ENCODE measurements around the gene FAM131A. TPM values are rescaled to one million over a fixed set of nuclear protein-coding genes. Genes with fewer than 3 reads are reported as not detected.

The FAM131A gene
- total and polyA plus RNA-seq, 2 experiments from 2014 or later = 12.2 to 12.6 TPM

DNA sequence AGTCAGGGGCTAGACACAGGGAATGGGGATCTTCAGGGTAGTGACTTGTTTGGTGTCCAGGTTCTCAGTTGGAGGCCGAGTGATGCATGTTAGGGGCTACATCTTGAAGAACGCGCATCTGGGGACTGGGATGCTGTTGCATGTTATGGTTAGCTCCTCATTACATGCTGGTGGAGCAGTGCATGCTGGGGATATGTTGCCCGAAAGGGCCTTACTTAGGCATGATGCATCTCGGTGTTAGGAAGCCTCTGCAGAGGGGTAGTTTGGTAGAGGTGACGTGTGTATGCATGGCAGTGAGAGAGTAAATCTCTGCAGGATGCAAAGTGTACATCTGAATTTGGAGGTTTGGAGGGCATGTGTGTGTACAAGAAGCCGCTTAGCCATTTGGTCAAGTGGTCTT, 20.6 kb upstream of the FAM131A start:
- no peaks in the 10 kb centered on the region for H3K9me2 ChIP-seq (replicated peaks; ENCODE audit: insufficient read depth)
- WGBS (ENCODE audit: low lambda C conversion rate, missing lambda C conversion rate) = 86% methylated on average over 7 of the region's 7 CpGs
- no peak overlapping the region for H2AFZ ChIP-seq
- peak overlapping the region; percentile 98 for H3K4me2 ChIP-seq
- DNase-seq (ENCODE audit: low spot score) = no peak
- peaks cover 65% of the 10 kb centered on the region for H4K20me1 ChIP-seq (ENCODE audit: insufficient read depth, poor library complexity, severe bottlenecking)
- no peaks in the 10 kb centered on the region for H3K27me3 ChIP-seq
- peaks cover 65% of the 10 kb centered on the region for H3K79me2 ChIP-seq
- peaks cover 28% of the 10 kb centered on the region for H3K4me1 ChIP-seq (ENCODE audit: insufficient read depth)
- no peaks in the 10 kb centered on the region for H3K36me3 ChIP-seq (replicated peaks; ENCODE audit: insufficient read depth, low read depth)
- no peak for TF ChIP-seq EZH2phosphoT487 (IDR thresholded peaks at IDR 0.05; ENCODE audit: low read depth, severe bottlenecking, unreplicated experiment)
- no peak for TF ChIP-seq EZH2 (IDR thresholded peaks at IDR 0.05; ENCODE audit: borderline replicate concordance)
- TF ChIP-seq, protein P1, sequence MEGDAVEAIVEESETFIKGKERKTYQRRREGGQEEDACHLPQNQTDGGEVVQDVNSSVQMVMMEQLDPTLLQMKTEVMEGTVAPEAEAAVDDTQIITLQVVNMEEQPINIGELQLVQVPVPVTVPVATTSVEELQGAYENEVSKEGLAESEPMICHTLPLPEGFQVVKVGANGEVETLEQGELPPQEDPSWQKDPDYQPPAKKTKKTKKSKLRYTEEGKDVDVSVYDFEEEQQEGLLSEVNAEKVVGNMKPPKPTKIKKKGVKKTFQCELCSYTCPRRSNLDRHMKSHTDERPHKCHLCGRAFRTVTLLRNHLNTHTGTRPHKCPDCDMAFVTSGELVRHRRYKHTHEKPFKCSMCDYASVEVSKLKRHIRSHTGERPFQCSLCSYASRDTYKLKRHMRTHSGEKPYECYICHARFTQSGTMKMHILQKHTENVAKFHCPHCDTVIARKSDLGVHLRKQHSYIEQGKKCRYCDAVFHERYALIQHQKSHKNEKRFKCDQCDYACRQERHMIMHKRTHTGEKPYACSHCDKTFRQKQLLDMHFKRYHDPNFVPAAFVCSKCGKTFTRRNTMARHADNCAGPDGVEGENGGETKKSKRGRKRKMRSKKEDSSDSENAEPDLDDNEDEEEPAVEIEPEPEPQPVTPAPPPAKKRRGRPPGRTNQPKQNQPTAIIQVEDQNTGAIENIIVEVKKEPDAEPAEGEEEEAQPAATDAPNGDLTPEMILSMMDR (IDR thresholded peaks at IDR 0.05; ENCODE audit: poor library complexity) = no peak
- H3K4me3 ChIP-seq = peak overlapping the region; percentile 98
- no peak overlapping the region for H3K27ac ChIP-seq
- no peaks in the 10 kb centered on the region for H3K9me3 ChIP-seq (ENCODE audit: low read depth)

DNA sequence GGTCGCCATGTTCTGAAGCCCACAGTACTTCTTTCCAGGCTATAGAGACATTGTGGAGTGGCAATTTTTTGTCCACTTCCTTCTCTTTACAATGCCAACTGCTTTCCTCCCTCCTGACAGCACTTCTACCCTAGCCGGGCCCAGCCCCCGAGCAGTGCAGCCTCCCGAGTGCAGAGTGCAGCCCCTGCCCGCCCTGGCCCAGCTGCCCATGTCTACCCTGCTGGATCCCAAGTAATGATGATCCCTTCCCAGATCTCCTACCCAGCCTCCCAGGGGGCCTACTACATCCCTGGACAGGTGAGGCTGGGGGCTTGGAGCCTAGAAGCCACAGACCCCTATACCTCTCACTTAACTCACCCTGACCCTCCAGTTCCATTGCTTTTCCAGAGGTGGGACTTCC, 20.2 kb upstream of the FAM131A start:
- TF ChIP-seq EZH2phosphoT487 (IDR thresholded peaks at IDR 0.05; ENCODE audit: low read depth, severe bottlenecking, unreplicated experiment) = no peak
- TF ChIP-seq, protein P1 (IDR thresholded peaks at IDR 0.05; ENCODE audit: poor library complexity) = no peak
- TF ChIP-seq EZH2 (IDR thresholded peaks at IDR 0.05; ENCODE audit: borderline replicate concordance) = no peak
- Histone ChIP-seq H3K27ac (no peak overlapping the region), H3K79me2 (peaks cover 69% of the 10 kb centered on the region), H4K20me1 (ENCODE audit: insufficient read depth, poor library complexity, severe bottlenecking) (peaks cover 69% of the 10 kb centered on the region), H3K4me1 (ENCODE audit: insufficient read depth) (peaks cover 28% of the 10 kb centered on the region), H3K27me3 (no peaks in the 10 kb centered on the region), H3K4me2 (peak overlapping the region; percentile 98), H2AFZ (no peak overlapping the region), H3K4me3 (no peak overlapping the region), H3K9me3 (ENCODE audit: low read depth) (no peaks in the 10 kb centered on the region), H3K9me2 (replicated peaks; ENCODE audit: insufficient read depth) (no peaks in the 10 kb centered on the region), H3K36me3 (replicated peaks; ENCODE audit: insufficient read depth, low read depth) (no peaks in the 10 kb centered on the region)
- DNase-seq (ENCODE audit: low spot score) = no peak
- 94% methylated on average over 5 of the region's 5 CpGs for WGBS (ENCODE audit: low lambda C conversion rate, missing lambda C conversion rate)

DNA sequence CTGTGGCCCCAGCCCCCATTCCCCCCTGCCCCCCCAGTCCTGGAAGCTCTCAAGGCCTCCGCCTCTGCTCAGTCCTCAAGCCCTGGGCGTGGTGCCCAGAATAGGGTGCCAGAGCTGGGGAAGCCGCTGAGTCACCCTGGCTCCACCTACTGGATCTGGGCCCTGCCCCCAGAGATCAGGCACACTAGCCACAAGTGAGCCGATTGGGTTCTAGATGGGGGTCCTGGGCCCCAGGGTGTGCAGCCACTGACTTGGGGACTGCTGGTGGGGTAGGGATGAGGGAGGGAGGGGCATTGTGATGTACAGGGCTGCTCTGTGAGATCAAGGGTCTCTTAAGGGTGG, 17.3 kb upstream of the FAM131A start:
- no peak overlapping the region for H3K27ac ChIP-seq
- H3K36me3 ChIP-seq (replicated peaks; ENCODE audit: insufficient read depth, low read depth) = no peaks in the 10 kb centered on the region
- H3K4me1 ChIP-seq (ENCODE audit: insufficient read depth) = peaks cover 28% of the 10 kb centered on the region

More for the DNA sequence above, 17.3 kb upstream of the FAM131A start:
- Histone ChIP-seq H3K79me2 (peaks cover 71% of the 10 kb centered on the region), H4K20me1 (ENCODE audit: insufficient read depth, poor library complexity, severe bottlenecking) (peaks cover 74% of the 10 kb centered on the region), H3K9me2 (replicated peaks; ENCODE audit: insufficient read depth) (no peaks in the 10 kb centered on the region), H3K27me3 (no peaks in the 10 kb centered on the region), H3K9me3 (ENCODE audit: low read depth) (no peaks in the 10 kb centered on the region), H2AFZ (no peak overlapping the region), H3K4me2 (peak overlapping the region; percentile 98), H3K4me3 (no peak overlapping the region)
- TF ChIP-seq EZH2 (IDR thresholded peaks at IDR 0.05; ENCODE audit: borderline replicate concordance) (no peak), EZH2phosphoT487 (IDR thresholded peaks at IDR 0.05; ENCODE audit: low read depth, severe bottlenecking, unreplicated experiment) (no peak)
- TF ChIP-seq, protein P1 (IDR thresholded peaks at IDR 0.05; ENCODE audit: poor library complexity) = no peak
- peak; percentile 87 for DNase-seq (ENCODE audit: low spot score)
- 55% methylated on average over 4 of the region's 4 CpGs for WGBS (ENCODE audit: low lambda C conversion rate, missing lambda C conversion rate)

Data from hepatocyte (in vitro differentiated cells).